Retinal pigment epithelial cell (primary cell): ENCODE measurements around the gene CAMKV.
"Not testable (repeated sequence)": the region's sequence is repeated elsewhere in the genome, so short reads cannot be mapped to it uniquely, and the experiment has no call there.

Source experiments
- DNase-seq: peaks from one replicate; pipeline ENCODE4 v3.0.0-alpha.2; 2010; ENCODE audit warnings: low read depth
- H3K4me3 ChIP-seq: 2 replicates; pipeline ENCODE4 v1.5.1; 2011; ENCODE audit warnings: mild to moderate bottlenecking, low read length, control low read depth, moderate library complexity
- CTCF ChIP-seq: conservative IDR thresholded peaks from 2 replicates; pipeline ENCODE4 v1.5.1; 2011; ENCODE audit warnings: low read depth, low read length, control low read depth, inconsistent platforms

CAMKV gene

GRCh38 chr3:49839193-49839809 lies 30.4 kb downstream of the CAMKV start:
- peak; percentile 26 for DNase-seq
- no peak overlapping the region for H3K4me3 ChIP-seq
- peak; percentile 94 for TF ChIP-seq CTCF

GRCh38 chr3:49831341-49831740 lies 38.4 kb downstream of the CAMKV start:
- TF ChIP-seq CTCF = no peak
- H3K4me3 ChIP-seq = no peak overlapping the region
- no peak for DNase-seq

- TF ChIP-seq CTCF = no peak
- DNase-seq = no peak
- no peak overlapping the region for H3K4me3 ChIP-seq
Observed at GRCh38 chr3:49826016-49826415, 43.7 kb downstream of the CAMKV start.

- not testable (repeated sequence) for DNase-seq, H3K4me3 ChIP-seq
Observed at GRCh38 chr3:49823131-49823530, 46.6 kb downstream of the CAMKV start.

- no peak for DNase-seq
- TF ChIP-seq CTCF = no peak
- no peak within 1 kb of the TSS for H3K4me3 ChIP-seq
Observed at GRCh38 chr3:49813497-49814174, 56.1 kb downstream of the CAMKV start, which contains the start of gene UBA7. Gene UBA7 (minus strand): TSS chr3:49813953. CDS start chr3:49813787, 166 bp downstream.

GRCh38 chr3:49812916-49813496 lies 56.7 kb downstream of the CAMKV start:
- H3K4me3 ChIP-seq = no peak overlapping the region
- no peak for TF ChIP-seq CTCF
- DNase-seq = no peak
